HL-60 (cell line): ENCODE data around the gene CAST.

Source experiments
- DNase-seq, 2 experiments: peaks; one replicate each; pipeline ENCODE4 v3.0.0-alpha.2; 2010 to 2020; ENCODE audit warnings: low read depth in 1 of 2, low spot score in 1 of 2
- H3K27ac ChIP-seq: fragments of 250-450 bp; sonication (Bioruptor Pico); replicated peaks from 2 replicates; pipeline ENCODE4 v1.5.1; 2020; ENCODE audit warnings: mild to moderate bottlenecking, moderate library complexity
- H3K27me3 ChIP-seq: fragments of 250-450 bp; sonication (Bioruptor Pico); 2 replicates; pipeline ENCODE4 v1.5.1; 2021; ENCODE audit warnings: mild to moderate bottlenecking, moderate library complexity; ENCODE audit not compliant: insufficient read depth, poor library complexity, severe bottlenecking
- H3K4me3 ChIP-seq: replicated peaks from 2 replicates; pipeline ENCODE4 v1.5.1; 2011; ENCODE audit warnings: mild to moderate bottlenecking, control low read depth, low read length; ENCODE audit not compliant: insufficient read depth
- GABPA ChIP-seq: IDR thresholded peaks from 2 replicates; pipeline ENCODE4 v1.6.1; 2012; ENCODE audit warnings: low read depth
- POLR2AphosphoS5 ChIP-seq: IDR thresholded peaks from 2 replicates; pipeline ENCODE4 v1.6.1; 2012; ENCODE audit warnings: low read depth
- SPI1 ChIP-seq: IDR thresholded peaks from 2 replicates; pipeline ENCODE4 v1.6.1; 2012; ENCODE audit warnings: low read depth, mild to moderate bottlenecking, borderline replicate concordance
- TF ChIP-seq, protein P1 (sequence below): IDR thresholded peaks from 2 replicates; pipeline ENCODE4 v1.6.1; 2012; ENCODE audit warnings: low read depth; ENCODE audit not compliant: insufficient replicate concordance
- TF ChIP-seq, protein P2 (sequence below): IDR thresholded peaks from one replicate; pipeline ENCODE4 v1.5.1; 2011; ENCODE audit warnings: low read length, control low read depth, inconsistent platforms; ENCODE audit not compliant: insufficient read depth

The CAST gene

DNA sequence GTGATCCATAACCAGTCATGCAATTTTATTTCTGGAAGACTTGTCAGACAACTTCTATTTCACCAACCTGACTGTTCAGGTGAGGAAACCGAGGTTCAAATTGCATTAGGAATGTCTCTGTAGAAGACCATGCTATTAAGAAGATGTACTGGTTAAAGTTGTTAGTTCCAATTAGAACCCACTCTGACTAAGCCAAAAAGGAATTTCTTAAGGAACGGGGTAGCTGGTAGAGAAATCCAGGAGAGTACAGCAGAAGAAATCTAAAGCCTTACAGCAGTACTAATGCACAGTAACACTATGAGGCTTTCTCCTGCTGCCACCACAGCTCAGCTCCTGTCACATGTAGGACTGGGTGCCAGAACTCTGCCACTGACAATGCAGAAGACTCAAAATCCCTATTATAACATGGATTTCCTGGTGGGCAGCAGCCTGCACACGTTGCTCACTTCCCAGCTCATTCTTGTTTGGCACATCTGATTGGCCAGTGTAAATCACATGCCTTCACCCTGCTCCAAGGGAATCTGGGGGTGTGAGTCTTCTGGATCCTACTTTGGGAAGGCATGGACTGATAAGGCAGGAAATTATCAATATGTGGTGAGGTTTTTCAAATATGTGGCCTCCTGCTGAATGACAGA, 37.1 kb downstream of the CAST start:
- TF ChIP-seq SPI1 (no peak), GABPA (no peak), POLR2AphosphoS5 (no peak)
- TF ChIP-seq, protein P1, sequence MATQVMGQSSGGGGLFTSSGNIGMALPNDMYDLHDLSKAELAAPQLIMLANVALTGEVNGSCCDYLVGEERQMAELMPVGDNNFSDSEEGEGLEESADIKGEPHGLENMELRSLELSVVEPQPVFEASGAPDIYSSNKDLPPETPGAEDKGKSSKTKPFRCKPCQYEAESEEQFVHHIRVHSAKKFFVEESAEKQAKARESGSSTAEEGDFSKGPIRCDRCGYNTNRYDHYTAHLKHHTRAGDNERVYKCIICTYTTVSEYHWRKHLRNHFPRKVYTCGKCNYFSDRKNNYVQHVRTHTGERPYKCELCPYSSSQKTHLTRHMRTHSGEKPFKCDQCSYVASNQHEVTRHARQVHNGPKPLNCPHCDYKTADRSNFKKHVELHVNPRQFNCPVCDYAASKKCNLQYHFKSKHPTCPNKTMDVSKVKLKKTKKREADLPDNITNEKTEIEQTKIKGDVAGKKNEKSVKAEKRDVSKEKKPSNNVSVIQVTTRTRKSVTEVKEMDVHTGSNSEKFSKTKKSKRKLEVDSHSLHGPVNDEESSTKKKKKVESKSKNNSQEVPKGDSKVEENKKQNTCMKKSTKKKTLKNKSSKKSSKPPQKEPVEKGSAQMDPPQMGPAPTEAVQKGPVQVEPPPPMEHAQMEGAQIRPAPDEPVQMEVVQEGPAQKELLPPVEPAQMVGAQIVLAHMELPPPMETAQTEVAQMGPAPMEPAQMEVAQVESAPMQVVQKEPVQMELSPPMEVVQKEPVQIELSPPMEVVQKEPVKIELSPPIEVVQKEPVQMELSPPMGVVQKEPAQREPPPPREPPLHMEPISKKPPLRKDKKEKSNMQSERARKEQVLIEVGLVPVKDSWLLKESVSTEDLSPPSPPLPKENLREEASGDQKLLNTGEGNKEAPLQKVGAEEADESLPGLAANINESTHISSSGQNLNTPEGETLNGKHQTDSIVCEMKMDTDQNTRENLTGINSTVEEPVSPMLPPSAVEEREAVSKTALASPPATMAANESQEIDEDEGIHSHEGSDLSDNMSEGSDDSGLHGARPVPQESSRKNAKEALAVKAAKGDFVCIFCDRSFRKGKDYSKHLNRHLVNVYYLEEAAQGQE = no peak
- TF ChIP-seq, protein P2, sequence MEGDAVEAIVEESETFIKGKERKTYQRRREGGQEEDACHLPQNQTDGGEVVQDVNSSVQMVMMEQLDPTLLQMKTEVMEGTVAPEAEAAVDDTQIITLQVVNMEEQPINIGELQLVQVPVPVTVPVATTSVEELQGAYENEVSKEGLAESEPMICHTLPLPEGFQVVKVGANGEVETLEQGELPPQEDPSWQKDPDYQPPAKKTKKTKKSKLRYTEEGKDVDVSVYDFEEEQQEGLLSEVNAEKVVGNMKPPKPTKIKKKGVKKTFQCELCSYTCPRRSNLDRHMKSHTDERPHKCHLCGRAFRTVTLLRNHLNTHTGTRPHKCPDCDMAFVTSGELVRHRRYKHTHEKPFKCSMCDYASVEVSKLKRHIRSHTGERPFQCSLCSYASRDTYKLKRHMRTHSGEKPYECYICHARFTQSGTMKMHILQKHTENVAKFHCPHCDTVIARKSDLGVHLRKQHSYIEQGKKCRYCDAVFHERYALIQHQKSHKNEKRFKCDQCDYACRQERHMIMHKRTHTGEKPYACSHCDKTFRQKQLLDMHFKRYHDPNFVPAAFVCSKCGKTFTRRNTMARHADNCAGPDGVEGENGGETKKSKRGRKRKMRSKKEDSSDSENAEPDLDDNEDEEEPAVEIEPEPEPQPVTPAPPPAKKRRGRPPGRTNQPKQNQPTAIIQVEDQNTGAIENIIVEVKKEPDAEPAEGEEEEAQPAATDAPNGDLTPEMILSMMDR = no peak
- H3K27ac ChIP-seq = no peak overlapping the region

DNA sequence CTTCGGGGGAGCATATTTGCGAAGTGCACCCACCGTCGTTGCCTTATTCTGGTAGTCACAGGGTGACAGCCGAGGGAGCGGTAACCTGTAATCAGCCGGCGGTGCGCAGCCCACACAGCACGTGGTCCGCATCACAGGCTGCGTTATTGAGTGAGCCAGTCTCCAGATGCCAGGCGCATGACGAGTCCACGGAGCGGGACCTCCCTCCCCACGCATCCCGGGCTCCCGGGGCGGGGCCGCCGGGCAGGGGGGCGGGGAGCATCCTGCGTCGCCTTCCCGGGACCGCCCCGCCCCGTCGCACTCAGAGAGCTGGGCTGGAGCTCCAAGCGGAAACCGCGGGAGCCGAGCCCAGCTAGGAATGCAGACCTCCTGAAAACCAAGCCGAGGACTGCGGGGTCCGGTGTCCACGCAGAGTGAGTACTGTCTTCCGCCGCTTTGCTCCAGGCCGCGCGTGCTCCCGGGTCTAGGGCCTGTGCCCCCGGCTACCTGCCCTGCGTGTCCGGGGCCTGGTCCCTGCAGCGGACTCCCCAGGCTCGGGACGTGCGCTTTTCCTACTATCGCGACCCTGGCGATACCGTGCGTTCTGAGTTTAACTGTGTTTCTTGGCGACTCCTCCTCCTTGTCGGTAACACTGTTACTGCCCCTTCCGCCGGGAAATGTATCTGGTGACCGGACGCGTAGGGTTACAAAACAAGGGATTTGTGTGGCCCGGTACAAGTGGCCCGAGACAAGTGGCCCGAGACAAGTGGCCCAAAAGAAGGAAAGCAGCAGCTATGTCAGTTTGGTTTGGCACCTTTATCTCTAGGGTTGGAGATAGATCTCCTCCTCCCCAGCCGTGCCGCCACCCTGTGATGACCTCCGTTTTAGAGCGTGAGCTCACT, 40.6 kb downstream of the CAST start:
- Histone ChIP-seq H3K27me3 (no peaks in the 10 kb centered on the region), H3K4me3 (peak overlapping the region; percentile 70), H3K27ac (no peak overlapping the region)
- TF ChIP-seq, protein P1 = no peak
- no peak for TF ChIP-seq POLR2AphosphoS5
- no peak for TF ChIP-seq SPI1
- no peak for TF ChIP-seq GABPA
- TF ChIP-seq, protein P2 = no peak
- peak in 1 of 2 experiments; percentile 18 for DNase-seq

More for the DNA sequence above, 37.1 kb downstream of the CAST start:
- Histone ChIP-seq H3K27me3 (no peaks in the 10 kb centered on the region), H3K4me3 (no peak overlapping the region)
- DNase-seq = no peak

DNA sequence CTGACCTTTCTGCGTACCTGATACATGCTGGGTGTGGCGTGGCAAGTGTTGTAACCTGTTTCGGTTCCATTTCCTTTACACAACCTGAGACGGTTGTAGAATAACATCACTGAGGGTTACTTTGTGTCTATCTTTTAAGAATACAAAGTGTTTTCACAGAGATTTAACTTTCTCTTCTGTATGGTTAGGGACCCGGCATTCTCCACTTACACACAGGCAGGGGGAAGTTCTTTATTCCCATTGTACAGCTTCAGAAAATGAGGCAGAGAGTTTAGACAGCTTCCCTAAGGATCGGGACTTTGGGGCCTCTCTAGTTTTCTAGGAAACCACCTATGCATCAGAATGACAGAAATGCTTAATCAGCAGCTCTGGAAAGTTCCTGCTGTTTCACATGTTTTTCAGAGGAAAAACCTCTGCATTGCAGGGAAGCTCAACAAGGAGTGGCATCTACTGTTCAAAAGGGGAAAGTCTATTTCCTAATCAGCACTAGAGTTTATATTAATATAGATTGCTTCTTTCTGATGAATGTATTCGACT, 41.3 kb downstream of the CAST start:
- Histone ChIP-seq H3K4me3 (peak overlapping the region; percentile 70), H3K27ac (no peak overlapping the region), H3K27me3 (no peaks in the 10 kb centered on the region)
- TF ChIP-seq POLR2AphosphoS5 (no peak), SPI1 (no peak), GABPA (no peak)
- TF ChIP-seq, protein P2 = no peak
- TF ChIP-seq, protein P1 = no peak
- no peak for DNase-seq
